ENCODE measurements around the gene KLK7.

The KLK7 gene

GRCh38 chr19:50928831-50929230 is 54.9 kb downstream of the KLK7 start:
- DNase-seq (ENCODE audit: low read depth) = no peak
- TF ChIP-seq POLR2A (IDR thresholded peaks at IDR 0.05; ENCODE audit: extremely low read depth, insufficient read length) (no peak), MYC (IDR thresholded peaks at IDR 0.05; ENCODE audit: low read depth, low read length) (no peak)
- H3K4me3 ChIP-seq (ENCODE audit: low read depth, low read length) = no peak overlapping the region

Measured in NB4 (cell line).